COLO829 (cell line): Measurements from ENCODE around the gene KRT79.

Source experiments
- DNase-seq: peaks from one replicate; pipeline ENCODE4 v3.0.0; 2012; ENCODE audit warnings: low spot score

Gene KRT79

DNA sequence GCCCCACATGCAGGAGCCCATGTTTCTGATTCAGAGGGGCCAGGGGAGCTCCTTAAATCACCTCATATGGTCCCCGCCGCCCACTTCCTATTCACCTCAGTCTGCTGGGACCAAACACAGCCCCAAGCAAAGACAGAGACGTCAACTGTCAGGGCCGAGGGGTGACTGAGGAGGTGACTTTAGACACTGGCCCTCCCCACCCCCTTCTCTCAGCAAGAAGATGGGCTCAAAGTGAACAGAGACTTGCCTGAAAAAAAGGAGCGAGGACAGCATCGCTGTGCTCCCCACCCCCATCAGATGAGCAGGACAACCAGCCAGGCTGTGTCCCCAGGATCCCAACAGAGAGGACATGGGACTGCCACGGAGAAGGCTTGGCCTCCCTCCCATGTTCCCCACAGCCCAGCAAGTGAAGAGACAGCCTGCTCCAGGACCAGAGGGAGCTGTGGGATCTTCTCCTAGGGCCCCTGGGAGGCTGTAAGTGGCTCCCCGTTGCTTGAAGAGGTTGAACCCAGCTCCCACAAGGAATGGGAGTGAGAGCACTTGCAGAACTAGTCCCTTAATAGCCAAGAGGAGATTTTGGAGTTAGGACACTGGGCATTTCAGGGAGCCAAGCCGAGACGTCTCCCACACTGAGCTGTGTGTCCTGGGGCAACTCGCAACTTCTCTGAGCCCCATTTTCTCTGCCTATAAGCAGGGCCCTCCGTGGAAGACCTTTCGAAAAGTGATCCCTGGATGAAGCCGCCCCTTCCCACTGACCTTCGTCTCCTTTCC is 1.3 kb upstream of the KRT79 start:
- DNase-seq = no peak

DNA sequence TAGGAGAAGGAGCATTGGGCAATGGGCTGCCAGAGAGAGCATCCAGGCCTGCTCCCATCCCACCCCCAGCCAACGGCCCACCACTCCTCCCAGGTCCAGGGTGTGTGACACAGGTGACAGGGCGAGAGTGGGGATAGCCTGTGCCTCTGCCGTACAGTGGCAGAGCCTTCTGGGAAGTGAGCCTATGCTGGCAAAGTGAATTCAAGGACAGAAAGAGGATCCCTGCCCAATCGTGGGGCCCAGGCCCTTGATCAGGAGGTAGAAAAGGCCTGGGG is 553 bp upstream of the KRT79 start:
- DNase-seq = no peak

DNA sequence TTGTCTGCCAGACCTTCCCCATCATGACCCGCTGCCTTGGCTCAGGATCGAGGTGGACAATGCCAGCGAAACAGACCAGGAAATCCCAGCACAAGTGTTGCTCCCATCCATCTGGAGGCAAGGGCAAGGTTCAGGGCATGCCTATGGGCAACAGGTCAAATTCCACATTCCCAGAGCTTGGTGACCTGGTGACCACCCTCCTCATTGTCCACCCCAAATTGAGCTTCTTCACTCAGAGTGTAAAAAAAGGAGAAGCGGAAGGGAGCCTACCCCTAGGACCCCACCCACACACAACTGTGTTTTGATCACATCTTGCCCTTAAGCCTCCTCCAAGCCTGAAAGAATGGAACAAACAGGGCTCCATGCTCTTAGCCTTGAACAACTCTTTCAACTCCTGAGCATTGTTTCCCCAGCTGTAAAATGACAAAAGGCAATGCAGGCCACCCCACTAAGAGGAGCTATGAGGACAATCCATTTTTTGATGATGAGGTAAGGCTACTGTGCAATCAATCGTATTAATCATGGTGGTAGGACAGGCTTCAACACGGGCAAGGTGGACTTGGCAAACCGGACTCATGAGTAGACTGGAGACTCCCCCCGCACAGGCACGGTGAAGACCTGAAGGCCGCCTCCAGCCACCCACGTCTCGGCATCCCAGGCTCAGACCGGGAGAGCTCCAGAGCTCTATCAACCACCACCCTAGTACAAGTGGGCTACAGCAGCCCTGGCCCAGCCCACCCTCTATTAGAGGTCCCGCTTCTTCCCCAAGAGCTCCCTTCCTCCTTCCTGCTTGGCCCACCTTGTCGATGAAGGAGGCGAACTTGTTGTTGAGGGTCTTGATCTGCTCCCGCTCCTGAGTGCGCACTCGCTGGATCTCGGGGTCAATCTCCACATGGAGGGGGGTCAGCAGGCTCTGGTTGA is 866 bp downstream of the KRT79 start:
- no peak for DNase-seq

DNA sequence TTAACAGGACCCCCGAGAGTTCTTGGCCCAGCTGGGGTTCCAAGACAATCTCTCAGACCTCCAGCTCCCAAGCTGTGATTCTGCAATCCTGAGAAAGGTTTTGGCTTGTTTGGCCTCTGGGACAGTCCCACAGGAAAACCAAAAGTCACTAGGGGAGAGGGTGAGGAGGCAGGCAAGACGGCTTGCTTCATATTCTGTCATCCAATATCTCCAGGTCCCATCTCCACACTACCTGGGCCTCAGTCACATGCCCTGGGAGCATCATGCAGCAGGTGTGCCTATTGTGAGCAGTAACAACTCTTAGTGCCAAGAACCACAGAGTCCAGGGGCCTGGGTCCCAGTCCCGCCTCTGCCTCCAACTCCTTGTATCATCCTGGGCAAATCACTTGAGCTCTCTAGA is 1.7 kb downstream of the KRT79 start:
- no peak for DNase-seq

DNA sequence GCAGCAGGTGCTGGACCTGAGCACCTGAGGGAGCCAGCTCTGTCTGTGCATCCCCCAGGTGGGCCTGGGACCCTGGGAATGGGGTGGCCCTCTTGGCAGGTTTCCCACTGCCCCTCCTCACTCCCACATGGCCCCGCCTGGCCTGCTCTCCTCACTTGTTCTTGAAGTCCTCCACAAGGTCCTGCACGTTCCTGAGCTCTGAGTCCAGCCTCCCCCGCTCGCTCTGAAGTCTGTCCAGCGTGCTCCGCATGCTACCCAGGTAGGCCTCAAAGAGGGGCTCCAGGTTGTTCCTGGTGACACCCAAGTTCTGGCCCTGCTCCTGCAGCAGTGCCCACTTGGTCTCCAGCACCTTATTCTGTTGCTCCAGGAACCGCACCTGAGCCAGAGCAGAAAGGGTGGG is 2.9 kb downstream of the KRT79 start:
- no peak for DNase-seq

DNA sequence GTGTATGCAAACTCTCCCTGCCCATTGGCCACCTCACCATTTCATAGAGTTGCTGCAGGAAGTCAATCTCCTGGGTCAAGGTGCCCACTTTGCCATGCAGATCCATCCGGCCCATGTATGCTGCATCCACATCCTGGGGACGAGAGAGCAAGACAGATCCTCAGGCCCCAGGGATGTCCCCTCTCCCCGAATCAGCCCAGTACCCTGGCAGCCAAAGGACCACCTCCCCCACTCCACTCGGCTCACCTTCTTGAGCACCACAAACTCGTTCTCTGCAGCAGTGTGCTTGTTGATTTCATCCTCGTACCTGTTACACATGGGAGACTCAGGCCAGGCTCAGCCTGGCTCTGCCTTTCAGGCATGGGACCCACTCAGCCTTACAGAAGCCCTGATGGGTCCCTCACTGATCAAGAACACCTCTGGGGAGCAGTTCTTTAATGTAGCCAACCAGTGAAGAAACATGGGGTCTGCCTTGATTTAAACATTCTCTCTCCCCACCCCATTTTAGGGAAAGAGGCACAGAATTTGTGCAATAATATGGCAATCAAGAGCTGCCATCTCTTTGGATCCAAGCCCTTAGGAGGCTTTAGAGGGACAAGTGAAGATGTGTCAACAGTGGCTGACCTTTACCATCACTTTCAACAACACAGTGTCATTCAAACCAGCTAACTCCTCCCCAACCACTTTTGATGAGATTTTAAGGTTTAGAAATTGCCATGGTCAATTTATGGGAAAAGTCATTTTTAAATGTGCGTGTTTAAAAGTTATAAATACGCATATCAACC is 3.9 kb downstream of the KRT79 start:
- no peak for DNase-seq

DNA sequence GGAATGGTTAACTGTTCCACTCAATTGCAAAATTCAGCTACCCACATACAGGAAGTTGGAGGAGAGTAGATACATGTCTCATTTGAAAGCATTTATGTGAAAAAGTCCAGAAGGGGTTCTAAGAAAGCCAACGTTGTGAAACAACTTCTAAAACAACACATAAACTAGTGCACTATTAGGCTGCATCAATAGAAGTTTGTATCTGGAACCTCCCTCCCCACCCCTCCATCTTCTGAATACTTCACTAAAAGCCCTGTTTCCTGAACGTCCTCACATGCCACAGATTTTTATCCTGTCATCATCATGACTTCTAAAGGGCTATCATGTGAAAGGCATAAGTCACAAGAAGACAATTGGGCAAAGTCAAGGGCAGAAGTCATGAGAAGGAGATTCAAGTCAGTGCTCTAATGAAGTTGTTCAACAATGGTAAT is 5.5 kb downstream of the KRT79 start:
- DNase-seq = no peak

DNA sequence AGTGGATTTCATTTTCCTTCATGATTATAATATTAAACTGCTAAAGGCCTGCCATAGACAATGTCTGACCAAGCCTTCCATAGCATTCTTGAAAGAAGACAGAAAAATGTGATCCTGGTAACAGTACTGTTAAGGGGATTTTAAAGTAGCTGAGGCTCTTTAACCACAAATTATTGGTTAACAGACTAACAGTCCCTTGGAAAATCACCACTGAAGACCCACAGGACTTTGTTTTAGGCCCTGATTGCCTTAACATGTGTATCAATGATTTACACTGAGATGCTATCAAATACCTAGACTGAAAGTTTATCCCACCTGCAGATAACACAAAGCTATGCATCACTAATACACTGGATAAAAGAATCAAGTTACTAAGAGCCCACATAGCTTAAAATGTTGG is 6.0 kb downstream of the KRT79 start:
- no peak for DNase-seq

DNA sequence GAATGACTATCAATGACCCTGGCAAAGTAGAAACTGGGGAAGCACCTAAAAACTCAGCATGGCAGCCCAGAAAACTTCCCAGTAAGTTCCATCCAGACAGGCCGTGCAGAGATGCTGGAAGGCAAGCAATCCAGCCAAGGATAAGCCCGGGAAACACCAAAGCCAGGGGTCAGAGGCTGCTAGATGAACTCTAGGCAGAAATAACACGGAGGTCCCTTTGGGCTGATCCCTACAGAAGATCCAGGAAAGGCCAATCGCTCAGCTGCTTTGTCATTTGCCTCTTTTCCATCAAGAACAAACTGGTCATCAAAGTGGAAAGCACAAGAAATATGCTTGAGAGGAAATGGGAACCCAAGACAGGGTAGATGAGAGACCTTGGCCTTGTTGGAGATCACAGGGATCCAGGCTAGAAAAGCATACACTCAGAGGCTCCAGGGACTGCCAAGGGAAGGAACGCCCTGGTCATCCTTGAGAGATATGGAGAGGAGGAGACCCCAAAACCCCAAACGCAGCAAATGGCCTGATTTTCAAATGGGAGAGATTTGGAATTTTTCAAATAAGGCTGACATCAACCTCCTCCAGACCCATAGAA is 6.5 kb downstream of the KRT79 start:
- DNase-seq = no peak

DNA sequence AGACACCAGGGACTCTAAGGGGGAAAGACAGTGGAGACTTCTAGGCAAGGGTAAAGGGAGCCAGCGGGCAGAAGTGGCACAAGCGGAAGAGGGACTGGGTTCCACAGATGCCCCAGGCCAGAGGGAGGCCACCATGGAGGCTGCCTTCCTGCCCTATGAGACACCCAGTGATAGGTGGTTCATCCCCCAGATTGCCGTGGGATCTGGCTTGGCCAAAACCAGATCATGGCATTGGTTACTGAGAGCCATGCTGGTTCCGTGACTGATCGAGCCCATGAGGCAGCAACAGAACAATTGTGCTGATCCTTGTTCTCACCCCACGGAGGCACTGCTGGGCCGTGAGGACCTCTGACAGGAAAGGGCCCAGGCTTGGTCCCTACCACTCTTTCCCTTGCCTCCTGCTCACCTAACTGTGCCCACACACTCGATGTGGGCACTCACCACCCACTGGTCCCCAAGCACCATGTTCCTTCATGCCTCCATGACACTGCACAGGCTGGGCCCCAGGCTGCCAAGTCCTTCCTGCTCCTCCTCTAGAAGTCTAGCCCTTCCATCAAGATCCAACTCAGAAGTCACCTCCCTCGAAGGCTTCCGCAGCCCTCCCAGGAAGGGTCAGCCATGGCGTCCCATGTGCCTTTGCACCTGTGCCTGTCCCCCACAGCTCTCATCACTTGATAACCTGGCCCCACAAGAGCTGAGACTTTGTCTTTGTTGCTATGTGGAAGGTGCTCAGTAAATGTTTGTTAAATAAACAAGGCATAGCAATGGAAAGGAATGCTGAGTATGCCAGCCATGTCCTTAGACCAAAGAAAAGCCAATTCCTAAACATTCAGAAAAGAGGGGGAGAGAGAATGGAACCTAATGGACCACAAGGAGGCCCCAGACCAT is 7.3 kb downstream of the KRT79 start:
- no peak for DNase-seq

DNA sequence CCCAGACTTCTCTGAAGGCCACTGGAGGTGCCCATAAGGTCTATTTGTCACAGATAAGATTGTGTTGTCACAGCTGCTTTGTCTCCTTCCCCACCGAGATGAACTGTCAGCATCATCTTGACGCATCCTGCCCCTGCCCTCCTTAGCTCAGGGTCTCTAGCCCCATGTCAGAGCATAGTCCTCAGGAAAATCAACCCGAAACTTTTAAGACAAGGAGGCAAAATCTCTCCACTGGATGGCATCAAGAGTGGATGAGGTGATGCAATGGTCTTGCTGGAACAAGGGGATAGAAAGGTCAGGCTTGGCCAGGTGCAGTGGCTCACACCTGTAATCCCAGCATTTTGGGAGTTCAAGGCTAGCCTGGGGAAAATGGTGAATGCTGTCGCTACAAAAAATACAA is 8.2 kb downstream of the KRT79 start:
- no peak for DNase-seq

DNA sequence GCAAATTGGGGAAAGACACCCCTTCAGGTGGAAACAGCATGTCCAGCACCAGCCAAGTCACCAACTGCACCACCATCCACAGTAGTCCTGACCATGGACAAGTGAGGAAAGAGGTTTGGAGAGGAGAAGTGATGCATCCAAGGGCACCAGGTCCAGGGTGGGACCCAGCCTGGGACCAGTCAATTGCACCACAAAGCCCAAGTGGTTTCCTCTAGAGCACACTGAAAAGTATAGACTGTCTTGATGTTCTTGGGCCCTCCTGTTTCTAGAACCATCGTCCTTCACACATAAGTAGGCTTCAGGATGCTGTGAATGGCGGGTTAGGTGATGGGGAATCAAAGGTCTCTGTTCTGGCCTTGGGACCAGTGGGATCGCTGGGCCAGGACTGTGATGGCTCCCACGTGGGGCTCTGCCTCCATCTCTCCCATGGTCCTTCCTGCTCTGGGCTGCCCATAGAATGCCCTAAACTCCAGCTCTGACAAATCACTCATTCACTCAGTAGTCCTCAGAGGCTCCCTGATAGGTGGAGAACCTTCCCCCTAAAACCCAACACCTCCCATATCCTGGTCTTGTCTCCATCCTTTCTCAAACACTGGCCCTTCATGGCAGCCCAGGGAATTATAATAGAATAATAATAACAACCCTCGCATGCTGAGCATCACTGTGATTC is 9.2 kb downstream of the KRT79 start:
- no peak for DNase-seq

DNA sequence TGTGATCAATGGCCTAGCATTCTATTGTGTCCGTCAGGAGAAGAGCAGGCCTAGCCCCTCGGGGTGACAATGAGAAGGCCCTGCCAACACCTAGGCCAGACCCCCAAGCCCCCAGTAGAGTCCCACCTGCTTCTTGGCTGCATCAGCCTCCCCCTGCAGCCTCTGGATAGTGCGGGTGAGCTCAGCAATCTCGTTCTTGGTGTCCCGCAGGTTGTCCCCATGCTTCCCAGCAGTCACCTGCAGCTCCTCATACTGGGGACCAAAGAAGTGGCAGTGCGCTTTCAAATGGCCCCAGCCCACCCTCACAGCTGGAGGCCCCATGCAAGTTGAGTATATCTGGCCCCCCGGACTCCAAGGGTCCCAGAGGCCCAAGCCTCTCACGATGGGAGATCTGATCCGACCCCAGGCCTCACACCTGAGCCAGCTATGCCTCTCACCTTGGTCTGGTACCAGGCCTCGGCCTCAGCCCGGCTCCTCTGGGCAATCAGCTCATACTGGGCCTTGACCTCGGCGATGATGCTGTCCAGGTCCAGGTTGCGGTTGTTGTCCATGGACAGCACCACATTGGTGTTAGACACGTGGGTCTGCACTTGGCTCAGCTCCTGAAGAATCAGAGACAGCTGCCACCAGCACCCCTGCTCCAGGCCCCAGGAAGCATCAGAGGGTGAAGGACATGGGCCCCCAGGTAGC is 10.2 kb downstream of the KRT79 start:
- DNase-seq = no peak

DNA sequence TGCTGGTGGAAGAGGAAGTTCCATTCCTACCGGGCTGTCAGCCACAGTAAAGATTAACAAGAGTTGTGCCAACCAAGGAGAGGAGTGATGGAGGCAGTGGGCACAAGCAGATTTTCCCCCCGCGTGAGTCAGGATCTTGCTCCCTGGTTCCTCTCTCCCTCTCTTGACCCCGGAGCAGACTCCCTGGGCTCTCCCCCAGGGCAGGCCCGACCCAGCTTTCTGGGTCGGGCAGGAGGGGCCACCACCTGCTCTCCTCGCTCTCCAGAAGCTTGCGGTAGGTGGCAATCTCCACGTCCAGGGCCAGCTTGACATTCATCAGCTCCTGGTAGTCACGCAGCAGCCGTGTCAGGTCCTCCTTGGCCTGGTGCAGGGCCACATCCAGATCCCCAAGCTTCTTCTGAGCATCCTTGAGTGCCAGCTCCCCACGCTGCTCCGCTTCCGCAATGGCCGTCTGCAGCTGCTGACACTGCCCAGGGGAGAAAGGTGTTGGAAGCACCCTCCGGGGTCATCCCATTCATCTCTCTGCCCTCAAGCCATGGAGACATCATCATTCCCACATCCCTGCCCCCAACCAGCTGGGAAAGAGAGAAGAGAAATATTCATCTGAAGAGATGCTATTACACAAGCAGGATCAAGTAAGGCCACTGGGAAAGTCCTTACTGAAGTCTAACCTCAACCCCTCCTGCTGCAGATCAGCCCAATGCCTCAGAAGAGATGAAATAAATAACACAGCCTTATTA is 11.2 kb downstream of the KRT79 start:
- no peak for DNase-seq

DNA sequence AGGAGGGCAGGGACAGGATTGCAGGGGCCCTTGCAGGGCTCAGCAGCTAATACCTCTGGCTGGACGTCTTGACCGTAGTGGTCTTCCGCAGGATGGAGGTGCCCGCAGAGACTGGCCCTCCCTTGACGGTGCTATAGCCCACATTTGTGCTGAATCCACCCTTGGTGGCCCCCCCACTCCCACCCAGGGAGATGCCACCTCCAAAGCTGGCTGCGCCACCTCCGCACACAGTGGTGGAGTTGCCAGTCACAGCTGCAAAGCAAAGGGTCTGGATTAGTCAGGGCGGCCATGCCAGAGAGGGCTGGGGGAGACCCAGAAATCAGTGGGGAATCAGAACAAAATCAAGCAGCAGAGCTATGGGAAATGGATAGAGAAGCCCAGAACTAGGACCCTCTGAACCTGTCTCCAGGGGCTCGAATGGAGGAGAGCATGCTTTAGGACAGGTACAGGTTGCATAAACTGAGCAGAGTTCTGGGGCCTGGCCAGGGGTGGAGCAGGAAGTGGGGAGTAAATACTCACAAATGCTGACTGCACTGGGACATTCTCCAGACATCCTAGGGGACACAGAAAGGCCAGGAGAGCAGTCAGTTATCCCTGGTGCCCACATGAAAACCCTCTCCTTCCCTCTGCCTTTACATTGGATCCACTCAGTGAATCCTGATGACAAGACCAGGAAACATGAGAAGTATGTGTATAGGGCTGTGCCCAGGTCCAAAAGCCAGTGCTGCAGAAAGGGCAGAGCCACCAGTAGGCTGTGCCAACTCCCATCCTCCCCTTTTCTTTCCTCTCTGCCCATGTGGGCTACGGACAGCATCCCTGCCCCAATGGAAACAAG is 12.1 kb downstream of the KRT79 start:
- DNase-seq = no peak

DNA sequence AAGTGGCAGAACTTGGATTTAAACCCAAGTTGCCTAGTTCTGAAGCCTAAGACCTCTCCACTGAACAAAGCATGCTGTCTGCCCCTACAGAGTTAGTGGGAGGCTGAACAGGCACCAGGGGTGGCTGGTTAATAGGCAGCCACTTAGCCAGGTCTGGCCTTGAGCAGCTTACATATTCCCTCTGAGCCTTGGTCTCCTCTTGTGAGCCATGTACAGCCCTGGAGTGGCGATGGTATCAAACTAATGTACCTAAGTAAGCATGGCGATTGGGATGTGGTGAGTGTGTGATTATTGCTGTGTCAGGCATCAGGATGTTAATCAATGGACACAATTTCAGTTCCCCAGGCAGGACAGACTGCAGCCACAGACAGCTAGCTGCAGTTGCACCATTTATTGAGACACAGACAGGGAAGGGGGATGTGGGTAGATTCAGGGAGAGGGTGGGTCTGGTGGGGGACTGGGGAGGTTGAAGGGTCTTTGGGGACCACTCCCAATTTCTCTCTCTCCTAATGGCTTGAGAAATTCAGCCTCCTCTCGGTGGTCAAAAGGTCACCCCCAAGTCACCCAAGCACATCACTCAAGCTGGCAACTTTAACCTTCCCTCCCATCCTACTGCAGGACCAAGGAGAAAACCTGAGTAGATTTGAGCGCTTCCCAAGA is 12.9 kb downstream of the KRT79 start:
- no peak for DNase-seq

DNA sequence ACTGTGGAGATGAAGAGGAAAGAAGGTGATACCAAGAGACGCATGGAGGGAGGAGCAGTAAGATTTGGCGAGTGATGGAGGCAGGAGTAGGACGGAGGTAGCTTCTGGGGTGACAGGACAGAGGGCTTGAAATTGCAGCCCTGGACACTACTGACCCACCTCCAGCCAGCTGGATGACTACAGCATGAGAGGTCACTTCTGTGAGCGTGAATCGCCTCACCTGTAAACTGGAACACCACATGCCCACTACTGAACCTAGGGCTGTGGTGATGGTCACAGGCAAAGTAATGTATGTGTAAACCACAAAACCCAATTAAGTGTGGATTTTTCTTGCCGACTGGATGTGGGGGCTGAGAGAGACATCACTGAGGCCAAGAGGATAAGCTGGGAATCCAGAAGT is 13.6 kb downstream of the KRT79 start:
- DNase-seq = no peak
